ENCODE results near the gene UBTF. TPM values are rescaled to one million over a fixed set of nuclear protein-coding genes. Genes with fewer than 3 reads are reported as not detected.

The UBTF gene
- polyA plus RNA-seq, 1 donor (not counting 4 experiments of a cell fraction or from before 2014, with no cell fraction given), result 23.0 TPM

- no peak overlapping the region for H3K27ac ChIP-seq (ENCODE audit: control insufficient read depth, insufficient read depth, low read length)
- H3K36me3 ChIP-seq (ENCODE audit: control insufficient read depth in 2 of 2, extremely low read depth in 1 of 2, insufficient read depth in 2 of 2, low read length in 2 of 2), result no peaks in the 10 kb centered on the region
- no peaks in the 10 kb centered on the region for H3K9me1 ChIP-seq (ENCODE audit: control insufficient read depth, extremely low read depth, insufficient read depth, low read length)
- dilution Hi-C loops (cut with MboI; ENCODE audit: extremely low pct_ligation_motif_present, low sequenced_read_pairs), result no loop called here
- H3K9ac ChIP-seq (ENCODE audit: control insufficient read depth, extremely low read depth, insufficient read depth, low read length), result no peak overlapping the region
- no peak for DNase-seq (ENCODE audit: low read depth, low spot score)
- no peaks in the 10 kb centered on the region for H3K4me1 ChIP-seq (ENCODE audit: control insufficient read depth, extremely low read depth, insufficient read depth, low read length)
- no peak for TF ChIP-seq CTCF (optimal IDR thresholded peaks at IDR 0.05 in 1 of 3, IDR thresholded peaks at IDR 0.05 in 1 of 3, conservative IDR thresholded peaks at IDR 0.05 in 1 of 3; ENCODE audit: extremely low read depth in 1 of 3, insufficient read depth in 2 of 3, low read length in 3 of 3)
- TF ChIP-seq EZH2 (IDR thresholded peaks at IDR 0.05; ENCODE audit: low read length), result no peak
- no peaks in the 10 kb centered on the region for H3K9me3 ChIP-seq (ENCODE audit: control insufficient read depth, low read depth, low read length)
- no peak overlapping the region for H3K4me2 ChIP-seq (ENCODE audit: control insufficient read depth, extremely low read depth, insufficient read depth, low read depth, low read length)
- peaks cover 20% of the 10 kb centered on the region for H3K27me3 ChIP-seq (ENCODE audit: control insufficient read depth, extremely low read depth, insufficient read depth, low read length)
- no peak overlapping the region for H3K4me3 ChIP-seq (ENCODE audit: control insufficient read depth in 2 of 3, extremely low read depth in 1 of 3, insufficient read depth in 2 of 3, low read depth in 1 of 3, low read length in 3 of 3)
- no peak for FAIRE-seq
- H4K20me1 ChIP-seq (ENCODE audit: control insufficient read depth, extremely low read depth, insufficient read depth, low read length), result no peaks in the 10 kb centered on the region
- H3K79me2 ChIP-seq (ENCODE audit: control insufficient read depth, insufficient read depth, low read length), result no peaks in the 10 kb centered on the region
- H2AFZ ChIP-seq (ENCODE audit: control insufficient read depth, low read length), result no peak overlapping the region
Measured at GRCh38 chr17:44257815-44258760, 38.6 kb upstream of the UBTF start.

GRCh38 chr17:44256671-44257070, 37.2 kb upstream of the UBTF start:
- H3K4me2 ChIP-seq (ENCODE audit: control insufficient read depth, extremely low read depth, insufficient read depth, low read depth, low read length), result no peak overlapping the region
- no peak overlapping the region for H3K4me3 ChIP-seq (ENCODE audit: control insufficient read depth in 2 of 3, extremely low read depth in 1 of 3, insufficient read depth in 2 of 3, low read depth in 1 of 3, low read length in 3 of 3)
- dilution Hi-C loops (cut with MboI; ENCODE audit: extremely low pct_ligation_motif_present, low sequenced_read_pairs), result no loop called here
- H3K79me2 ChIP-seq (ENCODE audit: control insufficient read depth, insufficient read depth, low read length), result no peaks in the 10 kb centered on the region
- no peak for TF ChIP-seq EZH2 (IDR thresholded peaks at IDR 0.05; ENCODE audit: low read length)
- TF ChIP-seq CTCF (optimal IDR thresholded peaks at IDR 0.05 in 1 of 3, IDR thresholded peaks at IDR 0.05 in 1 of 3, conservative IDR thresholded peaks at IDR 0.05 in 1 of 3; ENCODE audit: extremely low read depth in 1 of 3, insufficient read depth in 2 of 3, low read length in 3 of 3), result no peak
- H3K9me3 ChIP-seq (ENCODE audit: control insufficient read depth, low read depth, low read length), result no peaks in the 10 kb centered on the region
- H3K9ac ChIP-seq (ENCODE audit: control insufficient read depth, extremely low read depth, insufficient read depth, low read length), result no peak overlapping the region
- peaks cover 10% of the 10 kb centered on the region for H3K27me3 ChIP-seq (ENCODE audit: control insufficient read depth, extremely low read depth, insufficient read depth, low read length)
- no peak overlapping the region for H3K27ac ChIP-seq (ENCODE audit: control insufficient read depth, insufficient read depth, low read length)
- no peak for DNase-seq (ENCODE audit: low read depth, low spot score)
- H3K4me1 ChIP-seq (ENCODE audit: control insufficient read depth, extremely low read depth, insufficient read depth, low read length), result no peaks in the 10 kb centered on the region
- no peaks in the 10 kb centered on the region for H3K9me1 ChIP-seq (ENCODE audit: control insufficient read depth, extremely low read depth, insufficient read depth, low read length)
- no peak for FAIRE-seq
- no peaks in the 10 kb centered on the region for H4K20me1 ChIP-seq (ENCODE audit: control insufficient read depth, extremely low read depth, insufficient read depth, low read length)
- H3K36me3 ChIP-seq (ENCODE audit: control insufficient read depth in 2 of 2, extremely low read depth in 1 of 2, insufficient read depth in 2 of 2, low read length in 2 of 2), result no peaks in the 10 kb centered on the region
- H2AFZ ChIP-seq (ENCODE audit: control insufficient read depth, low read length), result no peak overlapping the region
